HS-27A (cell line): Measurements from ENCODE around the gene RAPGEF3.
A peak's percentile ranks its signal among the peaks of the same experiment; 100 is the strongest.

Experiments used
- DNase-seq: peaks from one replicate; pipeline ENCODE4 v3.0.0-alpha.2; 2012; ENCODE audit warnings: low read depth, missing footprints

The RAPGEF3 gene

GRCh38 chr12:47789712-47790489 is 31.2 kb upstream of the RAPGEF3 start:
- no peak for DNase-seq

- DNase-seq: no peak
Measured at GRCh38 chr12:47789141-47789540, 30.5 kb upstream of the RAPGEF3 start.

GRCh38 chr12:47787596-47788319 is 29.1 kb upstream of the RAPGEF3 start:
- no peak for DNase-seq

- DNase-seq: no peak
Measured at GRCh38 chr12:47786662-47787280, 28.1 kb upstream of the RAPGEF3 start.

- no peak for DNase-seq
Measured at GRCh38 chr12:47785887-47786661, 27.4 kb upstream of the RAPGEF3 start.

- DNase-seq: no peak
Measured at GRCh38 chr12:47785036-47785886, 26.6 kb upstream of the RAPGEF3 start.

GRCh38 chr12:47783821-47784819 is 25.4 kb upstream of the RAPGEF3 start:
- no peak for DNase-seq

GRCh38 chr12:47783024-47783755 is 24.5 kb upstream of the RAPGEF3 start:
- DNase-seq: no peak

- DNase-seq: no peak
Measured at GRCh38 chr12:47782372-47782770, 23.7 kb upstream of the RAPGEF3 start.

GRCh38 chr12:47781479-47782371 is 23.0 kb upstream of the RAPGEF3 start:
- DNase-seq: no peak

GRCh38 chr12:47779943-47780504 is 21.3 kb upstream of the RAPGEF3 start:
- DNase-seq: no peak

- peak; percentile 53 for DNase-seq
Measured at GRCh38 chr12:47779301-47779942, 20.7 kb upstream of the RAPGEF3 start.

GRCh38 chr12:47778881-47779280 is 20.2 kb upstream of the RAPGEF3 start:
- DNase-seq: no peak

GRCh38 chr12:47777741-47778558 is 19.3 kb upstream of the RAPGEF3 start:
- DNase-seq: no peak

GRCh38 chr12:47777151-47777550 is 18.5 kb upstream of the RAPGEF3 start:
- no peak for DNase-seq

GRCh38 chr12:47776471-47777143 is 17.9 kb upstream of the RAPGEF3 start:
- DNase-seq: no peak
